GM15510 (cell line): Measurements from ENCODE around the gene SLC39A11.

Experiments
- POLR2A ChIP-seq: IDR thresholded peaks from 3 replicates; pipeline ENCODE4 v1.6.1; 2011; ENCODE audit warnings: borderline replicate concordance; ENCODE audit not compliant: insufficient read length; ENCODE audit errors: extremely low read depth

SLC39A11 gene

GRCh38 chr17:72968798-72969197, 123.7 kb downstream of the SLC39A11 start:
- no peak for TF ChIP-seq POLR2A

DNA sequence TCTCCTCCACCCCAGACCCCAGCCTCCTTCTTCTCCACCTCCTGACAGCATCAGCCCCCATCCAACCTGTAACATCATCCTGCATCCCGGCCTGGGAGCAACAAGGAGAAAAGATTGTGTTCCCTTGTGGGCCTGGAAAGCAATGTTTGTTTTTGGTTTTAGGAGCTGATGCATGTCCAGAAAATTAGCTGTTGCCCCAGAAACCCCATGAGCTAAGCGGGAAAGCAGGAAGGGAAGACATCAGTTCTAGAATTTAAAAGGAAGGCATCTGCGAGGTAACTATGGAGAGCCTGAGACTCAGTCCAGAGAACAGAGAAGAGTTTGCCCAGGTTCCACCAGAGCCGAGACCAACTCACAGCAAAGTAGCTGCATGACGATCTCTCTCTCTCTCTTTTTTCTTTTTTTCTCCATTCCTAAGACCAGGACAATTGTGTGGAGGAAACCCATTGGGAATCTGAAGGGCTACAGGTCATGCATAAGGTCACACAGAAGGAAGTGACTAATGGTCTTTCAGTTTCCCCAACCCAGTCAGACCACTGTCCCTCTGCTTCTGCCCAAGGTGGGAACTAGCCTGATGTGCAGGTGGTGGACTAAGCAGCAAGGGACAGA, 124.4 kb downstream of the SLC39A11 start:
- TF ChIP-seq POLR2A = no peak

DNA sequence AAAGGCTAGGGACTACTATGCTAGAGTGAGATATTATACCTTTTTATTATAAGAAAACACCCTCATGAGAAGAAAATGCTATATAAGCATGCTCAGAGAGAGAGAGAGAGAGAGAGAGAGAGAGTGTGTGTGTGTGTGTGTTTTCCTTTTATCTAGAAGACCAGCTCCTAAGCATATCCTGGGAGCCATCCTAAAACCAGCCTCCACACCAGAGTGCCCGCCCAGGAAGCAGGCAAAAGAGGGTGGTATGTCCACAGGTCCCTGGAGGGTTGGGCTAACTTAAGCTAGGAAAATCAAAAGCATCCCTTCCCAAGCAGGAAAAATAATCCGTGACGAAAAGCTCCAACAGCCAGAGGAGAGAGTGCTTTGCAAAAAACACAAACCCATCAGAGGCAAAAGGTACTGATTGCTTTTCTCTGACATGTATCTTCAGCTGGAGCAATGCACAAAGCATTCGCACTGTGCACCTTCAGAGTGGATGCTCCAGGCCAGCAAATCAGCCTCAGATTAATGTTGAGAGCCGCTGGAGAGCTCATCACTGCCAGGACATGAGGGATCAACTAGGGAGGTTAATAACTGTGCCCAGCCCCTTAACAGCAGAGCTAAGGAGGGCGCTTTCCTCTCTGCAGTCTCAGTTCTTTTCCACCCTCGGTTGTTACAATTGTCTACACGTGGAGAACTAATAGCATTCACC, 125.1 kb downstream of the SLC39A11 start:
- TF ChIP-seq POLR2A = no peak

- TF ChIP-seq POLR2A = no peak
Measured at GRCh38 chr17:72962106-72962505, 130.4 kb downstream of the SLC39A11 start.

DNA sequence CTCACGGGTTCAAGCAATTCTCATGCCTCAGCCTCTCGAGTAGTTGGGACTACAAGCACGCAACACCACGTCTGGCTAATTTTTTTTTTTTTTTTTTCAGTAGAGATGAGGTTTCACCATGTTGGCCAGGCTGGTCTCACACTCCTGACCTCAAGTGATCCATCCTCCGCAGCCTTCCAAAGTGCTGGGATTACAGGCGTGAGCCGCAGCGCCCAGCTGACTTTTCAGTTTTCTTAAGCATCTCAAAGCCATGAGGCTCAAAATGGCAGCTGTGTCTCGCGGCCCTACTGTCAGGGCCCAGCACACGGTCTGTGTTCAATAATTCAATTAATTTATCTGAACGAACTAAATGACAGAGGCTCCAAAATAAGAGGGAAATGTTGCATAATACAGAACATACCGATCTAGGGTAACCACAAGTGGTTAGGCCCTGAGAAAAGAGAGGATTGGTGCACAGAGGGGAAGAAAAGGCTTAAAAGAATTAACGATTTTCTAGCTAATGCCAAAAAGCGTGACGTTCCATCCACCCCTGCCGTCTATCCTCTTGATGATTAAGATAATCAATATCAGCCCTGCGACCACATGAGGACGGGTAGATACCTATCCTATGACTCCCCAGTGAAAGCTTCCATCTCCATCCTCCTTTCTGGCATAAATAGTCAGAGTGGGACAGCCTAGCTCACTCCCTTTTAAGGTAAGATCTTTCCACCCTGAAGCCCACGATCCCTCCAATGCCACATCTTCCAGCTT, 136.9 kb downstream of the SLC39A11 start:
- TF ChIP-seq POLR2A = no peak

DNA sequence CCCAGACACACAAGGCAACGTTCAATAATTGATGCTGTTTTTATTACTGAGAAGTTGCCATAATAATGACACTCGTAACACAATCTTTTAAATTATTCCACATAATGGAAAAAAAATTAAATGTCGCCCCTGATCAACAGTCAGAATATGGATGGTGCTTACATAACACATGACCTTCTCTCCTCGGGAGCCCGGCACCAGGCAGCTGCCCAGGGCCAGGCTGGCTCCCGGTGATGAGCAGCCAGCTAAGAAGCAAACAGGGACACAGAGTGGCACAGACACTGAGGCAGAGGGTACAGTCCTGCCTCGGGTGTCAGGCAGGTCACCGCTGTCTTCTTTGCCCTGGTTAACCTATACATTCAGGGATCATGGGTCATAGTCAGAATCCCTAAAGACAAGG, 137.9 kb downstream of the SLC39A11 start:
- TF ChIP-seq POLR2A = no peak

GRCh38 chr17:72953621-72954020, 138.9 kb downstream of the SLC39A11 start:
- TF ChIP-seq POLR2A = no peak

GRCh38 chr17:72952641-72953315, 139.7 kb downstream of the SLC39A11 start:
- no peak for TF ChIP-seq POLR2A

- TF ChIP-seq POLR2A = no peak
Measured at GRCh38 chr17:72952220-72952619, 140.3 kb downstream of the SLC39A11 start.

DNA sequence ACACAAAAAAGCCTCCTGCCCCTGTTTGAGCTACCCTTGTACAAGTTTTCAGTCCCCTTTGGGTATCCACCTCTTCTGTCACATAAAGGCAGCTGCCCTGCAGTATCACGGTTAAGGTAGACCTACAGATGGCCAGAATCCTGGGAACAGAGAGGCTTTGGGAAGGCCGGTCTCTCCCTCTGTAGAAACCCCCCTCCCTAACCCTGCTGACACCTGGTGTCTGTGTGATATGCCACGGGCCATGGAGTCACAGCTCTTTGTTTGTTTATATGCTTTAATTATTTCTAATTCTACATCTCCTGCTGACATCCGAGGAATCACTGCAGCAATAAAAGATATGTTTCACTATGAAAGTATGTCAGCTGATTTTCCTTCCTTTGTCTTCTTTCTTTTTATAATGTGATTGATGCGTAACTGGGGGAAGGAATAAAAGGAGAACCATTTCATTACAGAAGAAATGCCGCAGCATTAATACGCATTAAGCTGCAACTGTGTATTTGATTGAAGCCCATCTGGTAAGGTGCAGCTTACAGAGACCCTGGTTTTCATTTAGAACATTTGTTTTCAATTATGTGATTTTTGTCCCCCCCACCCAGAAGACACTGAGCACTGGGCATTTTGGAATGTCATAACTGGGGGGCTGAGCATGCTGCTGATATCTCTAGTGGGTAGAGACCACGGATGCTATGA, 142.1 kb downstream of the SLC39A11 start:
- TF ChIP-seq POLR2A = no peak

- no peak for TF ChIP-seq POLR2A
Measured at GRCh38 chr17:72948115-72948514, 144.4 kb downstream of the SLC39A11 start.

DNA sequence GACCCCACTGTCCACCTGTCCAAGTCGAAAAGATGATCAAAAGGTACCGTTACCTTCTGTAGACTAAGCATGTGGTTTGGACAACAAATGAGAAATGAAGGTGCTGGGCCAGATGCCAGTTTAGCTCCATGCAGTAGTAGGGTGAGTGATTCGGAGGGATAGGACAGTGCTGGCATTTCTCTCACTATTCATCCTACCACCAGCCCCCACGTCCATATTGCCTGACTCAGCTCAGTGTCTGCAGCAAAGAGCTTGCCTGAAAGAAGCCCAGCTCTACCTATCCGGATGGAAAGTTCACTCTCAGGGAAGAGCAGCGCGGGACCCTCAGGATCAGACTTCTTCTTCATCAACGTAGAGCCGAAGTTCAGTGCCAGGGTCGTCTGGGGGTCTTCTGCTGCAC, 145.0 kb downstream of the SLC39A11 start:
- TF ChIP-seq POLR2A = no peak

DNA sequence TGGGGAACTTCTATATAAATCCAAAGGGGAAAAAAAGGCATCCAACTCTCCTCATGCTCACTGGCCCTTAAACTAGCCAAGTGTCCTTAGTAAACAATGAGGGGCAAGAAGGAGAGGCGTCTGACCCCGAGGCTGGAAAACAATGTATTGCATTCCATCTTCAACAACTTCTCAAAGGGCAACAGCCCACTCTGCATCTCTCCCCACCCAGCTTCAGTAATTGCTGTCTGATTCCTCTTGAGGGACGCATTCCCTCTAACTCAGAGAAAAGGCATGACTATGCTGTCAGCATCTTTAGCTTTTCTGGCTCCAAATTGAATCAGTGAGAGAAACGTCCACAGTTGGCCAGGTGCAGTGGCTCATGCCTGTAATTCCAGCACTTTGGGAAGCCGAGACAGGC, 145.8 kb downstream of the SLC39A11 start:
- no peak for TF ChIP-seq POLR2A

GRCh38 chr17:72946156-72946555, 146.3 kb downstream of the SLC39A11 start:
- no peak for TF ChIP-seq POLR2A

- no peak for TF ChIP-seq POLR2A
Measured at GRCh38 chr17:72945473-72945872, 147.0 kb downstream of the SLC39A11 start.
